Neutrophil (primary cell): Measurements from ENCODE around the gene RAD51B.

Experiments
- H3K27ac ChIP-seq: fragments of 200-600 bp; sonication (generic); 2 replicates; pipeline ENCODE4 v1.5.1; 2016; ENCODE audit warnings: mild to moderate bottlenecking, moderate library complexity
- H3K27me3 ChIP-seq: fragments of 200-600 bp; sonication (generic); 2 replicates; pipeline ENCODE4 v1.6.0; 2016; ENCODE audit warnings: mild to moderate bottlenecking
- H3K36me3 ChIP-seq: fragments of 200-600 bp; sonication (generic); 2 replicates; pipeline ENCODE4 v1.5.1; 2017
- H3K4me1 ChIP-seq, 2 experiments: fragments of 200-600 bp in 1 of 2; sonication (generic) in 1 of 2; 1 replicate in 1 of 2; 2 replicates in 1 of 2; pipeline versions ENCODE4 v1.5.1 to v1.6.1; 2013 to 2016; ENCODE audit warnings: low read depth in 1 of 2, low read length in 1 of 2, mild to moderate bottlenecking in 1 of 2, moderate library complexity in 1 of 2; ENCODE audit not compliant: control insufficient read depth in 1 of 2, insufficient read depth in 1 of 2
- H3K4me3 ChIP-seq, 2 experiments: fragments of 200-600 bp in 1 of 2; sonication (generic) in 1 of 2; 1 replicate in 1 of 2; 2 replicates in 1 of 2; pipeline ENCODE4 v1.5.1; 2013 to 2016; ENCODE audit warnings: low read depth in 1 of 2, low read length in 1 of 2, mild to moderate bottlenecking in 1 of 2, moderate library complexity in 1 of 2
- H3K9me3 ChIP-seq: fragments of 200-600 bp; sonication (generic); 2 replicates; pipeline ENCODE4 v1.5.1; 2016
- CTCF ChIP-seq: fragments of 200-600 bp; sonication (generic); IDR thresholded peaks from 2 replicates; pipeline ENCODE4 v1.5.1; 2016; ENCODE audit warnings: antibody characterized with exemption

Gene RAD51B

GRCh38 chr14:68165274-68165843 lies 345.8 kb downstream of the RAD51B start:
- Histone ChIP-seq H3K4me3 (no peak overlapping the region), H3K9me3 (no peaks in the 10 kb centered on the region), H3K4me1 (no peaks in the 10 kb centered on the region), H3K36me3 (no peaks in the 10 kb centered on the region), H3K27me3 (no peaks in the 10 kb centered on the region), H3K27ac (no peak overlapping the region)
- TF ChIP-seq CTCF = no peak

GRCh38 chr14:68166731-68167382 lies 347.3 kb downstream of the RAD51B start:
- H3K4me3 ChIP-seq = no peak overlapping the region
- H3K36me3 ChIP-seq = no peaks in the 10 kb centered on the region
- H3K27me3 ChIP-seq = no peaks in the 10 kb centered on the region
- H3K4me1 ChIP-seq = no peaks in the 10 kb centered on the region
- no peaks in the 10 kb centered on the region for H3K9me3 ChIP-seq
- TF ChIP-seq CTCF = no peak
- no peak overlapping the region for H3K27ac ChIP-seq

- Histone ChIP-seq H3K9me3 (no peaks in the 10 kb centered on the region), H3K27me3 (no peaks in the 10 kb centered on the region), H3K27ac (no peak overlapping the region), H3K36me3 (no peaks in the 10 kb centered on the region), H3K4me1 (no peaks in the 10 kb centered on the region), H3K4me3 (no peak overlapping the region)
- TF ChIP-seq CTCF = no peak
These were observed 348.0 kb downstream of the RAD51B start for GRCh38 chr14:68167383-68168087.

- TF ChIP-seq CTCF = no peak
- Histone ChIP-seq H3K27ac (no peak overlapping the region), H3K4me3 (no peak overlapping the region), H3K9me3 (no peaks in the 10 kb centered on the region), H3K36me3 (no peaks in the 10 kb centered on the region), H3K27me3 (no peaks in the 10 kb centered on the region), H3K4me1 (no peaks in the 10 kb centered on the region)
These were observed 349.0 kb downstream of the RAD51B start for GRCh38 chr14:68168460-68169109.

GRCh38 chr14:68172216-68172615 lies 352.6 kb downstream of the RAD51B start:
- no peaks in the 10 kb centered on the region for H3K27me3 ChIP-seq
- no peaks in the 10 kb centered on the region for H3K4me1 ChIP-seq
- no peak overlapping the region for H3K4me3 ChIP-seq
- H3K36me3 ChIP-seq = no peaks in the 10 kb centered on the region
- no peak overlapping the region for H3K27ac ChIP-seq
- H3K9me3 ChIP-seq = no peaks in the 10 kb centered on the region
- no peak for TF ChIP-seq CTCF
